ENCODE results near the gene ASH1L. TPM values are rescaled to one million over a fixed set of nuclear protein-coding genes. Genes with fewer than 3 reads are reported as not detected.

Gene ASH1L
- total and polyA plus RNA-seq, 2 experiments from 2014 or later = 23.6 to 24.7 TPM

GRCh38 chr1:155323729-155324036 is 238.9 kb downstream of the ASH1L start:
- Mint-ChIP-seq H3K27ac (peak overlapping the region; percentile 75; the same call in 1 of the 2 replicates), H3K27me3 (ENCODE audit: insufficient read depth, low read depth, poor library complexity) (peaks cover 18% of the 10 kb centered on the region), H3K36me3 (ENCODE audit: low read depth) (peaks cover 25% of the 10 kb centered on the region), H3K9me3 (no peaks in the 10 kb centered on the region), H3K4me1 (peaks cover 41% of the 10 kb centered on the region), H3K4me3 (peak overlapping the region; percentile 95)
- H2AFZ ChIP-seq = peak overlapping the region; percentile 96
- ATAC-seq (peak; percentile 33), DNase-seq (ENCODE audit: low spot score) (peak; percentile 91)
- peak overlapping the region; percentile 96 for H3K27ac ChIP-seq (ENCODE audit: low read depth)
- peaks cover 7% of the 10 kb centered on the region for H3K27me3 ChIP-seq (ENCODE audit: insufficient read depth)
- H4K20me1 ChIP-seq (replicated peaks; ENCODE audit: insufficient read depth) = peaks cover 3% of the 10 kb centered on the region
- H3K4me3 ChIP-seq = peak overlapping the region; percentile 99
- H3F3A ChIP-seq (replicated peaks; ENCODE audit: low read depth) = peaks cover 37% of the 10 kb centered on the region
- H3K79me2 ChIP-seq (replicated peaks; ENCODE audit: insufficient read depth) = 0 out of 2 replicates have a peak, but pooled peaks cover 5% of the 10 kb centered on the region
- H3K9me2 ChIP-seq (ENCODE audit: insufficient read depth) = no peaks in the 10 kb centered on the region
- peaks cover 27% of the 10 kb centered on the region for H3K4me1 ChIP-seq (ENCODE audit: insufficient read depth)
- TF ChIP-seq REST (IDR thresholded peaks at IDR 0.05; ENCODE audit: unreplicated experiment) (no peak), JUNB (IDR thresholded peaks at IDR 0.05; ENCODE audit: unreplicated experiment) (no peak), POLR2AphosphoS5 (IDR thresholded peaks at IDR 0.05; ENCODE audit: low read depth) (no peak), CREB1 (CRISPR knock-in tag; IDR thresholded peaks at IDR 0.05; ENCODE audit: low read depth) (no peak), ETS1 (IDR thresholded peaks at IDR 0.05) (no peak), EZH2 (IDR thresholded peaks at IDR 0.05; ENCODE audit: low read depth, unreplicated experiment) (no peak), ZNF331 (CRISPR knock-in tag; IDR thresholded peaks at IDR 0.05; ENCODE audit: low read depth) (no peak), ZNF114 (CRISPR knock-in tag; IDR thresholded peaks at IDR 0.05) (no peak), NANOG (IDR thresholded peaks at IDR 0.05; ENCODE audit: borderline replicate concordance) (no peak), EZH2phosphoT487 (IDR thresholded peaks at IDR 0.05; ENCODE audit: unreplicated experiment) (no peak), STAT1 (IDR thresholded peaks at IDR 0.05; ENCODE audit: unreplicated experiment) (no peak)
- TF ChIP-seq, protein P1, sequence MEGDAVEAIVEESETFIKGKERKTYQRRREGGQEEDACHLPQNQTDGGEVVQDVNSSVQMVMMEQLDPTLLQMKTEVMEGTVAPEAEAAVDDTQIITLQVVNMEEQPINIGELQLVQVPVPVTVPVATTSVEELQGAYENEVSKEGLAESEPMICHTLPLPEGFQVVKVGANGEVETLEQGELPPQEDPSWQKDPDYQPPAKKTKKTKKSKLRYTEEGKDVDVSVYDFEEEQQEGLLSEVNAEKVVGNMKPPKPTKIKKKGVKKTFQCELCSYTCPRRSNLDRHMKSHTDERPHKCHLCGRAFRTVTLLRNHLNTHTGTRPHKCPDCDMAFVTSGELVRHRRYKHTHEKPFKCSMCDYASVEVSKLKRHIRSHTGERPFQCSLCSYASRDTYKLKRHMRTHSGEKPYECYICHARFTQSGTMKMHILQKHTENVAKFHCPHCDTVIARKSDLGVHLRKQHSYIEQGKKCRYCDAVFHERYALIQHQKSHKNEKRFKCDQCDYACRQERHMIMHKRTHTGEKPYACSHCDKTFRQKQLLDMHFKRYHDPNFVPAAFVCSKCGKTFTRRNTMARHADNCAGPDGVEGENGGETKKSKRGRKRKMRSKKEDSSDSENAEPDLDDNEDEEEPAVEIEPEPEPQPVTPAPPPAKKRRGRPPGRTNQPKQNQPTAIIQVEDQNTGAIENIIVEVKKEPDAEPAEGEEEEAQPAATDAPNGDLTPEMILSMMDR (conservative IDR thresholded peaks at IDR 0.05; ENCODE audit: low read depth in 2 of 2) = no peak
- TF ChIP-seq, protein P2, sequence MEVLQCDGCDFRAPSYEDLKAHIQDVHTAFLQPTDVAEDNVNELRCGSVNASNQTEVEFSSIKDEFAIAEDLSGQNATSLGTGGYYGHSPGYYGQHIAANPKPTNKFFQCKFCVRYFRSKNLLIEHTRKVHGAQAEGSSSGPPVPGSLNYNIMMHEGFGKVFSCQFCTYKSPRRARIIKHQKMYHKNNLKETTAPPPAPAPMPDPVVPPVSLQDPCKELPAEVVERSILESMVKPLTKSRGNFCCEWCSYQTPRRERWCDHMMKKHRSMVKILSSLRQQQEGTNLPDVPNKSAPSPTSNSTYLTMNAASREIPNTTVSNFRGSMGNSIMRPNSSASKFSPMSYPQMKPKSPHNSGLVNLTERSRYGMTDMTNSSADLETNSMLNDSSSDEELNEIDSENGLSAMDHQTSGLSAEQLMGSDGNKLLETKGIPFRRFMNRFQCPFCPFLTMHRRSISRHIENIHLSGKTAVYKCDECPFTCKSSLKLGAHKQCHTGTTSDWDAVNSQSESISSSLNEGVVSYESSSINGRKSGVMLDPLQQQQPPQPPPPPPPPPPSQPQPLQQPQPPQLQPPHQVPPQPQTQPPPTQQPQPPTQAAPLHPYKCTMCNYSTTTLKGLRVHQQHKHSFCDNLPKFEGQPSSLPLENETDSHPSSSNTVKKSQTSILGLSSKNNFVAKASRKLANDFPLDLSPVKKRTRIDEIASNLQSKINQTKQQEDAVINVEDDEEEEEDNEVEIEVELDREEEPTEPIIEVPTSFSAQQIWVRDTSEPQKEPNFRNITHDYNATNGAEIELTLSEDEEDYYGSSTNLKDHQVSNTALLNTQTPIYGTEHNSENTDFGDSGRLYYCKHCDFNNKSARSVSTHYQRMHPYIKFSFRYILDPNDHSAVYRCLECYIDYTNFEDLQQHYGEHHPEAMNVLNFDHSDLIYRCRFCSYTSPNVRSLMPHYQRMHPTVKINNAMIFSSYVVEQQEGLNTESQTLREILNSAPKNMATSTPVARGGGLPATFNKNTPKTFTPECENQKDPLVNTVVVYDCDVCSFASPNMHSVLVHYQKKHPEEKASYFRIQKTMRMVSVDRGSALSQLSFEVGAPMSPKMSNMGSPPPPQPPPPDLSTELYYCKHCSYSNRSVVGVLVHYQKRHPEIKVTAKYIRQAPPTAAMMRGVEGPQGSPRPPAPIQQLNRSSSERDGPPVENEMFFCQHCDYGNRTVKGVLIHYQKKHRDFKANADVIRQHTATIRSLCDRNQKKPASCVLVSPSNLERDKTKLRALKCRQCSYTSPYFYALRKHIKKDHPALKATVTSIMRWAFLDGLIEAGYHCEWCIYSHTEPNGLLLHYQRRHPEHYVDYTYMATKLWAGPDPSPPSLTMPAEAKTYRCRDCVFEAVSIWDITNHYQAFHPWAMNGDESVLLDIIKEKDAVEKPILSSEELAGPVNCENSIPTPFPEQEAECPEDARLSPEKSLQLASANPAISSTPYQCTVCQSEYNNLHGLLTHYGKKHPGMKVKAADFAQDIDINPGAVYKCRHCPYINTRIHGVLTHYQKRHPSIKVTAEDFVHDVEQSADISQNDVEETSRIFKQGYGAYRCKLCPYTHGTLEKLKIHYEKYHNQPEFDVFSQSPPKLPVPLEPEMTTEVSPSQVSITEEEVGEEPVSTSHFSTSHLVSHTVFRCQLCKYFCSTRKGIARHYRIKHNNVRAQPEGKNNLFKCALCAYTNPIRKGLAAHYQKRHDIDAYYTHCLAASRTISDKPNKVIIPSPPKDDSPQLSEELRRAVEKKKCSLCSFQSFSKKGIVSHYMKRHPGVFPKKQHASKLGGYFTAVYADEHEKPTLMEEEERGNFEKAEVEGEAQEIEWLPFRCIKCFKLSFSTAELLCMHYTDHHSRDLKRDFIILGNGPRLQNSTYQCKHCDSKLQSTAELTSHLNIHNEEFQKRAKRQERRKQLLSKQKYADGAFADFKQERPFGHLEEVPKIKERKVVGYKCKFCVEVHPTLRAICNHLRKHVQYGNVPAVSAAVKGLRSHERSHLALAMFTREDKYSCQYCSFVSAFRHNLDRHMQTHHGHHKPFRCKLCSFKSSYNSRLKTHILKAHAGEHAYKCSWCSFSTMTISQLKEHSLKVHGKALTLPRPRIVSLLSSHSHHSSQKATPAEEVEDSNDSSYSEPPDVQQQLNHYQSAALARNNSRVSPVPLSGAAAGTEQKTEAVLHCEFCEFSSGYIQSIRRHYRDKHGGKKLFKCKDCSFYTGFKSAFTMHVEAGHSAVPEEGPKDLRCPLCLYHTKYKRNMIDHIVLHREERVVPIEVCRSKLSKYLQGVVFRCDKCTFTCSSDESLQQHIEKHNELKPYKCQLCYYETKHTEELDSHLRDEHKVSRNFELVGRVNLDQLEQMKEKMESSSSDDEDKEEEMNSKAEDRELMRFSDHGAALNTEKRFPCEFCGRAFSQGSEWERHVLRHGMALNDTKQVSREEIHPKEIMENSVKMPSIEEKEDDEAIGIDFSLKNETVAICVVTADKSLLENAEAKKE (CRISPR knock-in tag; IDR thresholded peaks at IDR 0.05) = no peak
- peak overlapping the region; percentile 99 for H3K4me2 ChIP-seq
- H3K36me3 ChIP-seq (ENCODE audit: insufficient read depth) = peaks cover 23% of the 10 kb centered on the region

Data from GM23338 (cell line).